GM12874 (cell line): Measurements from ENCODE around the gene CCDC3.

Experiments used
- CTCF ChIP-seq: IDR thresholded peaks from 2 replicates; pipeline ENCODE4 v1.5.1; 2011; ENCODE audit warnings: low read depth, mild to moderate bottlenecking, control low read depth, low read length, moderate library complexity; ENCODE audit not compliant: insufficient read depth

CCDC3 gene

GRCh38 chr10:12999849-13000248 is 1.7 kb downstream of the CCDC3 start:
- TF ChIP-seq CTCF, result no peak

- TF ChIP-seq CTCF, result no peak
These were observed 6.1 kb downstream of the CCDC3 start for GRCh38 chr10:12995425-12995861.

GRCh38 chr10:12993595-12993994 is 7.9 kb downstream of the CCDC3 start:
- no peak for TF ChIP-seq CTCF

- no peak for TF ChIP-seq CTCF
These were observed 16.2 kb downstream of the CCDC3 start for GRCh38 chr10:12985347-12985746.

GRCh38 chr10:12984165-12984747 is 17.3 kb downstream of the CCDC3 start:
- TF ChIP-seq CTCF, result no peak

- TF ChIP-seq CTCF, result no peak
These were observed 19.9 kb downstream of the CCDC3 start for GRCh38 chr10:12981570-12981969.

GRCh38 chr10:12980713-12981306 is 20.7 kb downstream of the CCDC3 start:
- TF ChIP-seq CTCF, result no peak
